Pons (tissue), 1 donor: Measurements from ENCODE around the gene TENM3.
"Not testable (repeated sequence)": the region's sequence is repeated elsewhere in the genome, so short reads cannot be mapped to it uniquely, and the experiment has no call there.

Experiments used
- DNase-seq: peaks from one replicate; pipeline ENCODE4 v3.0.0-alpha.2; 2016; ENCODE audit warnings: low spot score

TENM3 gene

GRCh38 chr4:182228991-182229577, 14.1 kb upstream of the TENM3 start:
- no peak for DNase-seq

- DNase-seq = no peak
Measured at GRCh38 chr4:182230256-182230655, 12.9 kb upstream of the TENM3 start.

- no peak for DNase-seq
Measured at GRCh38 chr4:182231080-182231479, 12.1 kb upstream of the TENM3 start.

- no peak for DNase-seq
Measured at GRCh38 chr4:182231496-182231895, 11.7 kb upstream of the TENM3 start.

GRCh38 chr4:182233310-182234090, 9.7 kb upstream of the TENM3 start:
- DNase-seq = no peak

- no peak for DNase-seq
Measured at GRCh38 chr4:182235021-182235795, 8.0 kb upstream of the TENM3 start.

- DNase-seq = no peak
Measured at GRCh38 chr4:182236186-182236585, 7.0 kb upstream of the TENM3 start.

- DNase-seq = not testable (repeated sequence)
Measured at GRCh38 chr4:182237010-182237409, 6.2 kb upstream of the TENM3 start.

GRCh38 chr4:182238355-182238931, 4.8 kb upstream of the TENM3 start:
- DNase-seq = no peak

GRCh38 chr4:182240161-182241130, 2.8 kb upstream of the TENM3 start:
- DNase-seq = no peak

- DNase-seq = not testable (repeated sequence)
Measured at GRCh38 chr4:182242260-182242659, 942 bp upstream of the TENM3 start.

- no peak for DNase-seq
Measured at GRCh38 chr4:182242787-182243186, 415 bp upstream of the TENM3 start.

GRCh38 chr4:182245041-182245440, 1.8 kb downstream of the TENM3 start:
- DNase-seq = no peak

- no peak for DNase-seq
Measured at GRCh38 chr4:182245541-182246215, 2.5 kb downstream of the TENM3 start.

GRCh38 chr4:182246401-182247205, 3.4 kb downstream of the TENM3 start:
- DNase-seq = no peak

- no peak for DNase-seq
Measured at GRCh38 chr4:182248295-182248694, 5.1 kb downstream of the TENM3 start.

GRCh38 chr4:182250446-182250845, 7.2 kb downstream of the TENM3 start:
- no peak for DNase-seq

- no peak for DNase-seq
Measured at GRCh38 chr4:182251116-182251515, 7.9 kb downstream of the TENM3 start.

GRCh38 chr4:182252220-182252619, 9.0 kb downstream of the TENM3 start:
- DNase-seq = no peak
